NB4 (cell line): ENCODE results near the gene CFAP92.

Source experiments
- CTCF ChIP-seq: IDR thresholded peaks from one replicate; pipeline ENCODE4 v1.5.1; 2012; ENCODE audit warnings: low read depth, low read length
- POLR2A ChIP-seq: IDR thresholded peaks from 2 replicates; pipeline ENCODE4 v1.6.1; 2011; ENCODE audit warnings: mild to moderate bottlenecking; ENCODE audit not compliant: insufficient read length; ENCODE audit errors: extremely low read depth

DNA sequence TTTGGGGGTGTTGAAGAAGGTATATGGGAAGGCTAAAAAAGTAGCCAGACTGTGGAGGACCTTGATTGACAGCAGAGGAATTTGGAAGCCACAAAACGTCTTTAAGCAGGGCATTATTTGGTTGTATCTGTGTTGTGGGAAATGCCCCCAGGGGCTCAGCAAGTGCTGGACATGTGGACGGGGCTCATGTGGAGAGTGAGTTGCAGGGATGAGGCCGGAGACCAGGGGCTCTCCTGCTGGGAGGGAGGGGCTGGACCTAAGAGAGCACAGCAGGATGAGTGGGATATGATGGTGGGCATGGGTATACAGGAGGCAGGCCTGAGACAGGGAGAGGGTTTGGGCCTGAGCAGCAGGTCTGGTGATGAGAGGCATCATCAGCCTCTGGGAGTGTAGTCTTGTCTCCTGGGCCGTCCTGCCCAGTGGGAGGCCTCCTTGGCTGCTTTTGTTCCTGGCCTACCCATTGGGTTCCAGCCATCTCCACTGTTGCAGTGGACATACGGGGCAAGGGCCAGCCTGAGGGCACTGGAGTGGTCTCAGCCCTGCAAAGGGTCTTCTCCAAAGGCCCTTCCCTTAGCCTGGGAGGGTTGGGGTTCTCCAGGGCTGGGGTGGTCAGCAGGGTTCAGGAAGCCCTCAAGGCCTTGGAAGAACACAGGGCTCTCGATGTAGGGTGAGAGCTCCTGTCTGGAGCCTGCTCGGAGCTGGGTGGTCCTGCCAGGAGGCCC is 86.9 kb downstream of the CFAP92 start:
- TF ChIP-seq CTCF = no peak
- no peak for TF ChIP-seq POLR2A
